Duodenal mucosa (tissue), 2 donors: ENCODE measurements around the gene ELMO2.

Source experiments
- H3K27ac ChIP-seq: one replicate; pipeline ENCODE4 v1.7.0; 2013; ENCODE audit warnings: low read depth, low read length
- H3K27me3 ChIP-seq, 2 donors: one replicate each; pipeline ENCODE4 v1.7.0; 2013; ENCODE audit warnings: low read length in 2 of 2, control low read depth in 1 of 2; ENCODE audit not compliant: insufficient read depth in 2 of 2, control insufficient read depth in 1 of 2
- H3K36me3 ChIP-seq, 2 donors: one replicate each; pipeline ENCODE4 v1.7.0; 2013; ENCODE audit warnings: low read length in 2 of 2, control low read depth in 1 of 2; ENCODE audit not compliant: insufficient read depth in 2 of 2, control insufficient read depth in 1 of 2
- H3K4me1 ChIP-seq, 2 donors: one replicate each; pipeline ENCODE4 v1.7.0; 2013; ENCODE audit warnings: low read length in 2 of 2, control low read depth in 1 of 2; ENCODE audit not compliant: insufficient read depth in 2 of 2, control insufficient read depth in 1 of 2
- H3K4me3 ChIP-seq, 2 donors: one replicate each; pipeline ENCODE4 v1.7.0; 2013; ENCODE audit warnings: low read length in 2 of 2, low read depth in 1 of 2
- H3K9ac ChIP-seq, 2 donors: one replicate each; pipeline ENCODE4 v1.7.0; 2013; ENCODE audit warnings: low read length in 2 of 2, low read depth in 1 of 2
- H3K9me3 ChIP-seq, 2 donors: one replicate each; pipeline ENCODE4 v1.7.0; 2013; ENCODE audit warnings: low read length in 2 of 2, control low read depth in 1 of 2; ENCODE audit not compliant: control insufficient read depth in 1 of 2

The ELMO2 gene

GRCh38 chr20:46344488-46345162, 61.8 kb downstream of the ELMO2 start:
- Histone ChIP-seq H3K9ac (no peak overlapping the region), H3K4me1 (peaks cover 6 to 17% of the 10 kb centered on the region in 2 donors), H3K36me3 (no peaks in the 10 kb centered on the region), H3K9me3 (no peaks in the 10 kb centered on the region), H3K4me3 (no peak overlapping the region), H3K27ac (no peak overlapping the region), H3K27me3 (peaks cover 9 to 28% of the 10 kb centered on the region in 2 donors)

GRCh38 chr20:46343975-46344357, 62.4 kb downstream of the ELMO2 start:
- H3K9me3 ChIP-seq: no peaks in the 10 kb centered on the region
- peaks cover 0 to 12% of the 10 kb centered on the region in 2 donors for H3K4me1 ChIP-seq
- H3K36me3 ChIP-seq: no peaks in the 10 kb centered on the region
- no peak overlapping the region for H3K27ac ChIP-seq
- H3K27me3 ChIP-seq: peaks cover 13 to 34% of the 10 kb centered on the region in 2 donors
- no peak overlapping the region for H3K9ac ChIP-seq
- H3K4me3 ChIP-seq: no peak overlapping the region

GRCh38 chr20:46343348-46343974, 63.0 kb downstream of the ELMO2 start:
- H3K4me3 ChIP-seq: peak overlapping the region; percentile 4 to 32
- H3K36me3 ChIP-seq: no peaks in the 10 kb centered on the region
- H3K27ac ChIP-seq: no peak overlapping the region
- no peaks in the 10 kb centered on the region for H3K9me3 ChIP-seq
- H3K4me1 ChIP-seq: peaks cover 0 to 8% of the 10 kb centered on the region in 2 donors
- H3K9ac ChIP-seq: no peak overlapping the region
- peaks cover 14 to 39% of the 10 kb centered on the region in 2 donors for H3K27me3 ChIP-seq

GRCh38 chr20:46342451-46343347, 63.7 kb downstream of the ELMO2 start:
- H3K27me3 ChIP-seq: peaks cover 18 to 39% of the 10 kb centered on the region in 2 donors
- H3K9me3 ChIP-seq: no peaks in the 10 kb centered on the region
- no peak overlapping the region for H3K27ac ChIP-seq
- H3K4me3 ChIP-seq: peak overlapping the region; percentile 4 to 32
- H3K9ac ChIP-seq: no peak overlapping the region
- peaks cover 0 to 6% of the 10 kb centered on the region in 2 donors for H3K4me1 ChIP-seq
- H3K36me3 ChIP-seq: no peaks in the 10 kb centered on the region

GRCh38 chr20:46342010-46342378, 64.4 kb downstream of the ELMO2 start:
- Histone ChIP-seq H3K27me3 (peaks cover 22 to 40% of the 10 kb centered on the region in 2 donors), H3K4me3 (no peak overlapping the region), H3K36me3 (no peaks in the 10 kb centered on the region), H3K9me3 (no peaks in the 10 kb centered on the region), H3K4me1 (peaks cover 0 to 6% of the 10 kb centered on the region in 2 donors), H3K9ac (no peak overlapping the region), H3K27ac (no peak overlapping the region)

- H3K27me3 ChIP-seq: peaks cover 22 to 41% of the 10 kb centered on the region in 2 donors
- H3K4me3 ChIP-seq: no peak overlapping the region
Observed at GRCh38 chr20:46341074-46342009, 65.1 kb downstream of the ELMO2 start.

GRCh38 chr20:46339037-46339436, 67.4 kb downstream of the ELMO2 start:
- Histone ChIP-seq H3K4me3 (no peak overlapping the region), H3K27me3 (peaks cover 32 to 38% of the 10 kb centered on the region in 2 donors), H3K4me1 (peaks cover 0 to 6% of the 10 kb centered on the region in 2 donors), H3K36me3 (no peaks in the 10 kb centered on the region), H3K9ac (no peak overlapping the region), H3K27ac (no peak overlapping the region), H3K9me3 (no peaks in the 10 kb centered on the region)

More at GRCh38 chr20:46341074-46342009, 65.1 kb downstream of the ELMO2 start:
- Histone ChIP-seq H3K9me3 (no peaks in the 10 kb centered on the region), H3K36me3 (no peaks in the 10 kb centered on the region), H3K27ac (no peak overlapping the region), H3K9ac (no peak overlapping the region), H3K4me1 (peaks cover 0 to 6% of the 10 kb centered on the region in 2 donors)

GRCh38 chr20:46336735-46337134, 69.7 kb downstream of the ELMO2 start:
- no peaks in the 10 kb centered on the region for H3K9me3 ChIP-seq
- H3K36me3 ChIP-seq: no peaks in the 10 kb centered on the region
- no peak overlapping the region for H3K4me3 ChIP-seq
- no peaks in the 10 kb centered on the region for H3K4me1 ChIP-seq
- H3K27me3 ChIP-seq: peaks cover 23 to 32% of the 10 kb centered on the region in 2 donors
- H3K9ac ChIP-seq: no peak overlapping the region
- no peak overlapping the region for H3K27ac ChIP-seq

- no peaks in the 10 kb centered on the region for H3K4me1 ChIP-seq
- no peak overlapping the region for H3K9ac ChIP-seq
- H3K27ac ChIP-seq: no peak overlapping the region
- H3K4me3 ChIP-seq: no peak overlapping the region
- no peaks in the 10 kb centered on the region for H3K9me3 ChIP-seq
- H3K36me3 ChIP-seq: no peaks in the 10 kb centered on the region
- peaks cover 12 to 30% of the 10 kb centered on the region in 2 donors for H3K27me3 ChIP-seq
Observed at GRCh38 chr20:46334303-46334904, 72.0 kb downstream of the ELMO2 start.
